ENCODE measurements around the gene MATCAP1. TPM values are rescaled to one million over a fixed set of nuclear protein-coding genes. Genes with fewer than 3 reads are reported as not detected.

The MATCAP1 gene
- total RNA-seq, 3 donors from 2014 or later (not counting 1 experiment from before 2014, with no cell fraction given): 7.2 to 12.6 (median 10.9) TPM

DNA sequence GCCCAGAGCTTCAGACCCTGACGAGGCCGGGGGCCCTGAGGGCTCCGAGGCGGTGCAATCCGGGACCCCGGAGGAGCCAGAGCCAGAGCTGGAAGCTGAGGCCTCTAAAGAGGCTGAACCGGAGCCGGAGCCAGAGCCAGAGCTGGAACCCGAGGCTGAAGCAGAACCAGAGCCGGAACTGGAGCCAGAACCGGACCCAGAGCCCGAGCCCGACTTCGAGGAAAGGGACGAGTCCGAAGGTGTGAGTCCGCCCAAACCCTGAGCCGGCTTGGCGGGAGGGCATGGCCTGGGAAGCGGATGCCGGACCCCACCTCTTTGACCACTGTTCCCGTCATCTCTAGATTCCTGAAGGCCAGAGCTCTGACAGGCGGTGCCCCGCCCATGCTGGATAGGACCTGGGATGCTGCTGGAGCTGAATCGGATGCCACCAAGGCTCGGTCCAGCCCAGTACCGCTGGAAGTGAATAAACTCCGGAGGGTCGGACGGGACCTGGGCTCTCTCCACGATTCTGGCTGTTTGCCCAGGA is 9.0 kb downstream of the MATCAP1 start:
- no peaks in the 10 kb centered on the region for H3K9me3 ChIP-seq (ENCODE audit: control insufficient read depth, insufficient read depth, low read length)
- no peaks in the 10 kb centered on the region for H3K36me3 ChIP-seq (ENCODE audit: control insufficient read depth, insufficient read depth, low read length)
- 39% methylated on average over 31 of the region's 31 CpGs for WGBS (ENCODE audit: insufficient coverage)
- Mint-ChIP-seq H3K4me3 (peak overlapping the region; percentile 9), H3K27ac (no peak overlapping the region), H3K36me3 (no peaks in the 10 kb centered on the region), H3K4me1 (peaks cover 35 to 63% of the 10 kb centered on the region in 2 donors), H3K9me3 (no peaks in the 10 kb centered on the region), H3K27me3 (ENCODE audit: low read depth in 2 of 2) (peaks cover 17 to 22% of the 10 kb centered on the region in 2 donors)
- peaks cover 52% of the 10 kb centered on the region for H3K4me1 ChIP-seq (ENCODE audit: control insufficient read depth, insufficient read depth, low read length)
- no peak for DNase-seq
- TF ChIP-seq, protein P1, sequence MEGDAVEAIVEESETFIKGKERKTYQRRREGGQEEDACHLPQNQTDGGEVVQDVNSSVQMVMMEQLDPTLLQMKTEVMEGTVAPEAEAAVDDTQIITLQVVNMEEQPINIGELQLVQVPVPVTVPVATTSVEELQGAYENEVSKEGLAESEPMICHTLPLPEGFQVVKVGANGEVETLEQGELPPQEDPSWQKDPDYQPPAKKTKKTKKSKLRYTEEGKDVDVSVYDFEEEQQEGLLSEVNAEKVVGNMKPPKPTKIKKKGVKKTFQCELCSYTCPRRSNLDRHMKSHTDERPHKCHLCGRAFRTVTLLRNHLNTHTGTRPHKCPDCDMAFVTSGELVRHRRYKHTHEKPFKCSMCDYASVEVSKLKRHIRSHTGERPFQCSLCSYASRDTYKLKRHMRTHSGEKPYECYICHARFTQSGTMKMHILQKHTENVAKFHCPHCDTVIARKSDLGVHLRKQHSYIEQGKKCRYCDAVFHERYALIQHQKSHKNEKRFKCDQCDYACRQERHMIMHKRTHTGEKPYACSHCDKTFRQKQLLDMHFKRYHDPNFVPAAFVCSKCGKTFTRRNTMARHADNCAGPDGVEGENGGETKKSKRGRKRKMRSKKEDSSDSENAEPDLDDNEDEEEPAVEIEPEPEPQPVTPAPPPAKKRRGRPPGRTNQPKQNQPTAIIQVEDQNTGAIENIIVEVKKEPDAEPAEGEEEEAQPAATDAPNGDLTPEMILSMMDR (IDR thresholded peaks at IDR 0.05): no peak
- H3K27ac ChIP-seq (ENCODE audit: low read length): no peak overlapping the region
- H3K27me3 ChIP-seq (ENCODE audit: control insufficient read depth, insufficient read depth, low read length): peaks cover 16% of the 10 kb centered on the region
- ATAC-seq: no peak
- intact Hi-C loops (cut with micrococcal nuclease): loop anchor here (2.0 kb wide), 1 partner anchor 14 kb away; no protein-coding TSS in a partner anchor
- peak overlapping the region; percentile 38 for H3K4me3 ChIP-seq (ENCODE audit: low read length)

DNA sequence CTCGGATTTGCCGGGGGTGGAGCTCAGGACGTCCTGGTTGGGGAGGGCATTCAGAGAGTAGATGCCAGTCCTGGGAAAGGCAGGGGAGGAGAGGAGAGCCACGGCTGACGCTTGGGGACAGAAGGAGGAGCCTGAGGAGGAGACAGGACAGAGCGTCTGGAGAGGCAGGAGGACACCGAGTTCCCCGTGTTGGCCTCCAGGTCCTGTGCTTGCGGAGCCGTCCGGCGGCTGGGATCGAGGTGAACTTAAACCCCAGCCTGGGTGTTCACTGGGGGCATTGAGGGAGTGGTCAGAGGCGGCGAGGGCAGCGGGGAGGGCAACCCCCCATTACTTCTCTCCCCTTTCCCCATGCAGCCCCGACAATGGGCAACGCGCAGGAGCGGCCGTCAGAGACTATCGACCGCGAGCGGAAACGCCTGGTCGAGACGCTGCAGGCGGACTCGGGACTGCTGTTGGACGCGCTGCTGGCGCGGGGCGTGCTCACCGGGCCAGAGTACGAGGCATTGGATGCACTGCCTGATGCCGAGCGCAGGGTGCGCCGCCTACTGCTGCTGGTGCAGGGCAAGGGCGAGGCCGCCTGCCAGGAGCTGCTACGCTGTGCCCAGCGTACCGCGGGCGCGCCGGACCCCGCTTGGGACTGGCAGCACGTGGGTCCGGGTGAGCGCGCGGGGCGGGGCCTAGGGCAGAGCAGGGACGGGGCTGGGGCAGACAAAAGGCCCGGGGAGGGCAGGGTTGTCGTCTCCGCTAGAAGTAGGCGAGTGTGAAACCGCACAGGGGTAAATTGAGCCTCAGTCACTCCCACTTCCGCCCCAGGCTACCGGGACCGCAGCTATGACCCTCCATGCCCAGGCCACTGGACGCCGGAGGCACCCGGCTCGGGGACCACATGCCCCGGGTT is 9.7 kb downstream of the MATCAP1 start:
- peaks cover 19 to 25% of the 10 kb centered on the region in 2 donors for H3K27me3 Mint-ChIP-seq (ENCODE audit: low read depth in 2 of 2)
- under 1% methylated on average over 71 of the region's 71 CpGs for WGBS (ENCODE audit: insufficient coverage)
- Histone ChIP-seq H3K27me3 (ENCODE audit: control insufficient read depth, insufficient read depth, low read length) (peaks cover 23% of the 10 kb centered on the region), H3K9me3 (ENCODE audit: control insufficient read depth, insufficient read depth, low read length) (no peaks in the 10 kb centered on the region), H3K27ac (ENCODE audit: low read length) (no peak overlapping the region), H3K4me1 (ENCODE audit: control insufficient read depth, insufficient read depth, low read length) (peaks cover 57% of the 10 kb centered on the region), H3K36me3 (ENCODE audit: control insufficient read depth, insufficient read depth, low read length) (no peaks in the 10 kb centered on the region), H3K4me3 (ENCODE audit: low read length) (peak overlapping the region; percentile 38)
- H3K4me3 Mint-ChIP-seq: peak overlapping the region; percentile 87
- peaks cover 36 to 66% of the 10 kb centered on the region in 2 donors for H3K4me1 Mint-ChIP-seq
- intact Hi-C loops (cut with micrococcal nuclease): loop anchor here (2.0 kb wide), 1 partner anchor 13 kb away; no protein-coding TSS in a partner anchor
- peak overlapping the region in 1 of 2 donors; percentile 89 for H3K27ac Mint-ChIP-seq
- ATAC-seq: peak; percentile 78 to 84 (median 80)
- H3K9me3 Mint-ChIP-seq: no peaks in the 10 kb centered on the region
- peak; percentile 59 to 81 for DNase-seq
- H3K36me3 Mint-ChIP-seq: no peaks in the 10 kb centered on the region
- TF ChIP-seq, protein P1 (IDR thresholded peaks at IDR 0.05): no peak

DNA sequence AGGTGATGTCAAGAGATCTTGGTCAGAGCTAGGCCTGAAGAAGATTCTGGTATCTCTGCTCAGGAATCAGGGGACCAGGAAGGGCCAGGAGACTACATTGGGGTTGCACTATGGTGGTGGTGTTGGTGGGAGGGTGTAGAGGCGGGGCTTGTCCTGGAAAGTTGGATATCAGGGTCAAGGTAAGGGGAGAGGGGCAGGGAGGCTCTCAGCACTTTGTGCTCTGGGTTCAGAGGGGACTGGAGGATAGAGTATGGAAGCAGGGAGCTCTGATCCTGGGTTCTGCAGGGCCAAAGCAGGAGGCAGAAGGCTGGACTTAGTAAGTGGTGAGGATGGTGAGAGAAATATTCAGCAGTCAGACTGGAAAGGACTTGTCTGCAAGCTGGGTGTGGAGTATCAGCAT is 10.4 kb downstream of the MATCAP1 start:
- Mint-ChIP-seq H3K4me3 (peak overlapping the region; percentile 87), H3K27ac (peak overlapping the region in 1 of 2 donors; percentile 89), H3K9me3 (no peaks in the 10 kb centered on the region), H3K4me1 (peaks cover 36 to 62% of the 10 kb centered on the region in 2 donors), H3K27me3 (ENCODE audit: low read depth in 2 of 2) (peaks cover 23 to 25% of the 10 kb centered on the region in 2 donors), H3K36me3 (no peaks in the 10 kb centered on the region)
- Histone ChIP-seq H3K36me3 (ENCODE audit: control insufficient read depth, insufficient read depth, low read length) (no peaks in the 10 kb centered on the region), H3K27me3 (ENCODE audit: control insufficient read depth, insufficient read depth, low read length) (peaks cover 30% of the 10 kb centered on the region), H3K4me1 (ENCODE audit: control insufficient read depth, insufficient read depth, low read length) (peaks cover 51% of the 10 kb centered on the region), H3K27ac (ENCODE audit: low read length) (no peak overlapping the region), H3K9me3 (ENCODE audit: control insufficient read depth, insufficient read depth, low read length) (no peaks in the 10 kb centered on the region), H3K4me3 (ENCODE audit: low read length) (no peak overlapping the region)
- intact Hi-C loops (cut with micrococcal nuclease): no loop called here
- no peak for ATAC-seq
- WGBS (ENCODE audit: insufficient coverage): 96% methylated on average over 1 of the region's 1 CpG
- TF ChIP-seq, protein P1 (IDR thresholded peaks at IDR 0.05): no peak
- no peak for DNase-seq

All from natural killer cell (primary cell).